SIG-M5 (cell line): Measurements from ENCODE around the gene PIK3CG.
"Not testable (repeated sequence)": the region's sequence is repeated elsewhere in the genome, so short reads cannot be mapped to it uniquely, and the experiment has no call there.

Experiments
- DNase-seq: peaks from one replicate; lab custom pipeline; 2025; lab: John Stamatoyannopoulos, UW

Gene PIK3CG

DNA sequence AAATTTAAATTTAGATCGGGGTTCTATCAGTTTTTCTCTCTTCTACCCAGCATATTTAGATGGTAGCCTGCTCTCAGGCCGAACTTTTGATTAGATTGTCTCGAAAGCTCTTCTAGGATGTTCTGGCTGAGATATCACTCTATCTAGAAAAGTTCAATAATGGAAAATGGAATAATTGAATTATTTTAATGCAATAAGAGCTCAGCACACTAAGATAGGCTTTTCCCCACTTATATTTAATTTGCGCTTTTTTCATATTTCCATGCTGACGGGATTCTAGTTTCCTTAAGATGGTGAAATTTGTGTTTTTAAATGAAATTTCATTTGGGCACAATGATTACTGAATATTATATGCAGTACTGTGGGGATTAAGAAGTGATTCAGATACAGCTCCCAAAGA lies 73.7 kb downstream of the PIK3CG start:
- DNase-seq, result no peak

DNA sequence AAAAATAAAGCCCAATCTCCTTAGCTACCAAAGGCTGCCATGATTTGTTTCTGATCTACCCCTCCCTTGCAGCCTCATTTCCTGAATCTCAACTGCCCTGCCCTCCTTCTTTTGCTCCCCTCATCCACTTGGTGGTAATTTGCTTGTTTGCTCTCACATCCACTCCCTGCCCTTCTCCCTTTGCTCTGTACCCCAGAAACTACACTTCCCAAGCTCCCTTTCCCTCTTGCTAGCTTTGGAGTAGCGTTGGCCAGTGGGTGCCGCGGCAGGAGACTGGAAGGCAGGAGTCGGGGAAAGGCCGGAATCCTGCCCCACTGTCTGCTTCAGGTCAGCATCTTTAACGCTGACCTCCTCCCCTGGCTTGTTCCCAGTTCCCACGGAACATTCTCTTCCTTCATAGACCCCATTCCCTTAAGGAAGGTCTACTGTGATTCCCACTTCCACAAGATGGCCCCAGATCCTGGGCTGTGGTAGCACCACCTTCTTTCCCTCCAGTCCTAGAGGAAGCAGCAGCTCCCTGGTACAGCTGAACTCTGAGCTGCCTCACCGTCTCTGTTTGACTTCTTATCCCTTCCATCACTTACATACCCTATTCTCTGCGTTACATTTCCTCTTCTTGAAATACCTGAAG lies 79.1 kb downstream of the PIK3CG start:
- DNase-seq, result no peak

DNA sequence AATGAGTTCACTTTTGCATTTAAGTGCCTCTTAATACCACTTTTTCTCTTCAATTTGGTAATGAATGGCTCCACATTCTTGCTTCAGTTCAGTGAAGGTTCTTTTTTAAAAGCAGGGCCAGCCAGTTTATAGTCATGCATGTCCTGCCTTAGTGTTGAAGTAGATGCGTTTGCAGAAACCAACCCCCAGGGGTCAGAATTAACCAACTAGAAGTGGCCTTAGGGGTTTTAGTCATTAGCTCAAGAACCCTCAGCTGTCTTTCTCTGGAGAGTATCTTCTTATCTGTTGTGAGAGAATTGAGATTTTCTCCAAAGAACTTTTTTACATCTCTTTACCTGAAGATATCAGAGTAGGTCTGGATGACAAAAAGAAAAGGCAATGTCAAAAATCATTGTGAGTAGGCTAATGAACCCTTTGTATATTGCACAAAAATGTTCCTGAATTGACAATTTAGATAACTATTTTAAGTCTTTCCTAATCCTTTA lies 82.2 kb downstream of the PIK3CG start:
- DNase-seq, result no peak

DNA sequence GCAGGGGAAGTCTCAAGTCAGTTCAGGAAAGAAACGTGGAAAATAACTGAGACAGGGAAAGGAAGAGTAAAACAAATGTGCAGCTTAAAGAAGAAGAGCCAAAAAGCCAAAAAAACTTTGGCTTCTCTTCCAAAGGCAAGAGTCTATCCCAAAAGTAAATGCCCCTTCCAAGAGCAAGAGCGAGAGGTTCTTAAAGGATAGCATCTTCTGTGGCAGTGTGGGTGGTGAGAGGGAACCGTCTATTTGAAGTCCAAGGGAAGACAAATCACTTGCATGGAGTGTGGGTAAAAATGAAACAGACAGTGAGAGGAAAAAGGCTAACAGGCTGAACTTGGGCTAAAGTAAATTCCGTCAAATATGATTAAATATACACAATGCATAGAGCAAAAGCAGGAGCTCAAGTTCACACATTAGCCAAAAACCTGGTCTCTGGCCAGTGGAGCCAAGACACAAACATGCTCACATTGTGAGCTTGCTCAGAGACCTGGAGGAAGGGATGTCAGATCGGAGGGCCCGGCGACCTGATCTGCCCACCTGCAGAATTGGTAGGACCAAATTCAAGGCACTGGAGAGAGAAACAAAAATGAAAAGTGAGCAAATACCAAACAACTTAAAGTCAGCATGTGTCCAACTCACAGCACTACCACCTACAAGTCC lies 87.0 kb downstream of the PIK3CG start:
- DNase-seq, result no peak

DNA sequence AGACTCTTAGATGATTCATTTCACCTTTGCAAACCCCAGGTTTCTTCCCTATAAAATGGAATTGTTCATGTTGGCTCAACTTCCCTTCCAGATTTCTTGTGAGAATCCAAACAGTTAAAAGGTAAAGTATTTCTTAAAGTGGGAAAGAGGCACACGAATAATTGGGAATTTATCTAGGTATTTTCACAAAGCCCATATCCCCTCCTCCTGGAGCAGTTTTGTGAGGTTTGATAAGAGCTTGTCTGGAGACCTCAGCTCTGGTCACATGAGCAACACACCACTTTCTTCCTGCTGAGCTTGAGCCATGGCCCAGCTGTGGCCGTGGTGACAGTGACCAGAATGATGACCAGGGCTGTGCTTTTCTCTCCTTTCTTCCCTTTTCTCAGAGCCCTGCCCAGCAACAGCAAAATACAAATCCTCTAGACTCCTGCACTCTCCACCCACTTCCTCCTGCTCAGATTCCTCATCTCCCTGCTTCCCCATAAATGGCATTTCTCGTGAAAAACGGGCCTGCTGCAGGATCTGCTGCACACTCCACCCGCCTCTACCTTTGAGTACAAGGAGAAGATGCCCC lies 87.7 kb downstream of the PIK3CG start:
- no peak for DNase-seq

DNA sequence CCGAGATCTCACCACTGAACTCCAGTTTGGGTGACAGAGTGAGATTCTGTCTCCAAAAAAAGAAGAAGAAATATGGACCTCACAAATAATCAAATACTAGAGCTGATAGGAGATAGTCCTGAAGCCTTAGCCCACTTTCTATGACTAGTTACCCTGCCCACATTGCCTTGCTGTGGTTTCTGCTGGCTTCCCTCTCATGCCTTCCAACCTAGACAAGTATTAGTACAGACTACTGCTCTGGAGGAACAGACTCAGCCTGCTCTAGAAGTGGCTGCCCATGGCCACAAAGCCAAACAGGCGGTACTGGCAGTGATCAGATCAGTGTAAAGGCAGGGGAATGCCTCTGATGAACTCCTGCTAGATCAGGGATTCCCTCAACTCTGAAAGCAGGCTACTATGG lies 89.8 kb downstream of the PIK3CG start:
- DNase-seq, result no peak

DNA sequence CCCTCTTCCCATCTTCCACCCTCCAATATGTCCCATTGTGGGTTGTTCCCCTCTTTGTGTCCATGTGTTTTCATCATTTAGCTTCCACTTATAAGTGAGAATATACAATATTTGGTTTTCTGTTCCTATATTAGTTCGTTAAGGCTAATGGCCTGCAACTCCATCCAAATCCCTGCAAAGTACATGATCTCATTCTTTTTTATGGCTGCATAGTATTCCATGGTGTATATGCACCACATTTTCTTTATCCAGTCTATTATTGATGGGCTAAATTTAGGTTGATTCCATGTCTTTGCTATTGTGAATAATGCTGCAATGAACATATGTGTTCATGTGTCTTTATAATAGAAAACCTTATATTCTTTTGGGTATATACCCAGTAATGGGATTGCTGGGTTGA lies 90.8 kb downstream of the PIK3CG start:
- not testable (repeated sequence) for DNase-seq
